HCEC 1CT (cell line): Measurements from ENCODE around the gene HM13.
"Not testable (repeated sequence)": the region's sequence is repeated elsewhere in the genome, so short reads cannot be mapped to it uniquely, and the experiment has no call there.

Experiments used
- DNase-seq: peaks from one replicate; pipeline ENCODE4 v3.0.0-alpha.2; 2017

HM13 gene

DNA sequence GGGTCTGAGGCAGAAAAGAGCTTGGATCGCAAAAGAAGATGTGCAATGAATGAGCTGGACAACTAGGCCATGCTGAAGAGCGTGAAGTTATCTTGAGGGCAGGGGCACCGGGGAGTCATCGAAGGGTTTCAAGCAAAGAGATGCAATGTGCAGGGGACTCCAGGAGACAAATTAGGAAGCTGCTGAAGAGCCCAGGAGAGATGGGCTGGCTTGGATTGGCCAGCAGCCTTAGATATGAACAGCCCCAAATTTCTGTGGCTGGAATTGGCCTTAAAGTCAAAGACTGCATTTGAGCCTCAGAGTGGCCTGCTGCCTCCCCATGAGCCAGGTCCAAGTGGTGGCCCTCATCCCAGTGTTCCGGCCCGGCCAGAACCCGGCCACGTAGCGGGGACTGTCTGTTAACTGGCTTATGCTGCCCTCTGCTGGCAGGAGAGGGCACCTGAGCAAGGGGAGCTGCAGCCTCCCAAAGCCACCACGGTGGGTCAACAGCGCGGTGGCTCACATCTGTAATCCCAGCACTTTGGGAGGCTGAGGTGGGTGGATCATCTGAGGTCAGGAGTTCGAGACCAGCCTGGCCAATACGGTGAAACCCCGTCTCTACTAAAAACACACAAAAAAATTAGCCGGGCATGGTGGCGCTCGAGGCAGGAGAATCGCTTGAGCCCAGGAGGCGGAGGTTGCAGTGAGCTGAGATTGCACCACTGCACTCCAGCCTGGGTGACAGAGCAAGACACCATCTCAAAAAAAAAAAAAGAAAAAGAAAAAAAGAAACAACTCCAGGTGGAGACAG, 11.2 kb upstream of the HM13 start:
- peak; percentile 54 for DNase-seq

DNA sequence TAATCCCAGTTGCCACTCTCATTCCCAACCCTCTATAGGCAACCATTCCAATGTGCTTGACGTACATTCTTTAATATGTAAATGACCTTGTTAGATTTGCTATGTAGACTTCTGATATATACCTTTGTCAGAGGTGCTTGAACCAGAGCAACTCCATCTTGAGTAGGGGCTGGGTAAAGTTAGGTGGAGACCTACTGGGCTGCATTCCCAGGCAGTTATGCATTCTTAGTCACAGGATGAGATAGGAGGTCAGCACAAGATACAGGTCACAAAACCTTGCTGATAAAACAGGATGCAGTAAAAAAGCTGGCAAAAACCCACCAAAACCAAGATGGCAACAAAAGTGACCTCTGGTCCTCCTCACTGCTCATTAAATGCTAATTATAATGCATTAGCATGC, 8.3 kb upstream of the HM13 start:
- DNase-seq = no peak

DNA sequence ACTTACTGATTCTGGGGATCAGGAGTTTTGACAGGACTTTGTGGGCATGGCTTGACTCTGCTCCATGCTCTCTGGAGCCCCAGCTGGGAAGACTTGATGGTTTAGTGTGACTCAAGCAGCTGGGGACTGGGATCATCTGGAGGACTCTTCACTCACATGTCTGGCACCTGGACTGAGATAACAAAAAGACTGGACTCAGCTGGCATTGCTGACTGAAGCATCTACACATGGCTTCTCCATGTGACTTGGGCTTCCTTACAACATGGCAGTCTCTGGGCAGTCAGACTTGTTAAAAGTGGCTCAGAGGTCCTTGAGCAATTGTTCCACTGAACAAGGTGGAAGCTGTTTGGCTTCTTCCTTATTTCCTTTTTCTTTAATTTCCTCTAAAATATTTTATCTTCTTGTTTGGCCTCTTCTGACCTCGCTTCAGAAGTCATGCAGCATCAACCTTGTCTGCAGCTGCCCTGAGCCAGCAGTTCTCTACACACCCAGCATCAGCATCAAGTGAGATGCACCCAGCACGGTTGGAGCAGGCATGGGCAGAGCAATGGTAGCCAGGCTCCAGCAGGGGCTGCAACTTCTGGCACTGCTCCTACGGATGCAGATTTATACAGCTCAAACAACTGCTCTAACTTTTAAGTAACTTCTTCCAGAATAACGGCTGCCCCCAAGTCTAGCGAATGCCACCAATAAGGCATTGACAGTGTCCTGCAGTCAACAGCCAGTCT, 5.6 kb upstream of the HM13 start:
- no peak for DNase-seq

DNA sequence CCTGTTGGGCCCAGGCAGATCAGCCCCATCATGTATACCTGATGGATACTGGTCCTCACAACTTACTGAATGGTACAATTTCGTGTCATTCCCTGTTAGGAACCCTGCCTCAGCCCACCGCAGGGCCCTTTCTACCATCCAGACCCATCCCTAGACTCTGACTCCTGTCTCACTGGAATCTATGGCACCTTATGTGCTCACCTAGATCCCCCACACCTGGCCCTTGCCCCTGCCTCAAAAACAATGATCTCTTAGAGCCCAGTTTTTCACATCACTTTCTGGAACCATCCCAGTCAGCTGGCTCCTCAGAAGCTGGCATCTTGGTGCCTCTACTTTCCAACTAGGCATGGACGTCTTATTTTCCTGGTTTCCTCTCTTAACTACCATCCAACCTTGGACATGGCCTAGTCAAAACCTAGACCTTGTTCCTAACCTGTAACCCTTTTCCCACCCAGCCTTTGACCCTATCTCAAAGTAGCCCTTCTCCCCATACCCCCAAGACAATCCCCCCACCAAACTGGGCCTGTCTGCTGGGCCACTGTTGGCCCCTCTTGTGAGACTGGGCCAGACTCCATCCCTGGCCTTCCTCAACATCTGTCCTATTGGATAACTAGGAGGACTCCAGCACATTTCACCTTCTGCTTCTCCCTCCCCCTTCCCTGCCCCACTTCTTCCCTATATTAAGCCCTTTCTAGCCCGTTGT, 981 bp downstream of the HM13 start:
- DNase-seq = no peak

DNA sequence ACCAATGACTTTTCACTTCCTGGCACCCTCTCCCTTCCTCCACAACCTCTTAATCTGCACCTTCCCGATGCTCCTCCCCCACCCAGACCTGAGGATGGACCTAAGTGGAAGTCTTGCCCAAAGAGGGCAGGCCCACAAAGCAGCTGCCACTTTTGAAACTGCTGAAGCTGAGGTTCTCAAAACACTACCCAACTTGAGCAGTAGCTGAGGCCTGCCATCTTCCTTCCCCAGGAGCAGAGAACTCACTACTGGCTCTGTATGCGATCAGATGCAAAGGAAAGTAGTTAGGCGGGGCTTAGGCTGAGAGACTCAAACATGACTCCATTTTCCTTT, 1.5 kb downstream of the HM13 start:
- no peak for DNase-seq

DNA sequence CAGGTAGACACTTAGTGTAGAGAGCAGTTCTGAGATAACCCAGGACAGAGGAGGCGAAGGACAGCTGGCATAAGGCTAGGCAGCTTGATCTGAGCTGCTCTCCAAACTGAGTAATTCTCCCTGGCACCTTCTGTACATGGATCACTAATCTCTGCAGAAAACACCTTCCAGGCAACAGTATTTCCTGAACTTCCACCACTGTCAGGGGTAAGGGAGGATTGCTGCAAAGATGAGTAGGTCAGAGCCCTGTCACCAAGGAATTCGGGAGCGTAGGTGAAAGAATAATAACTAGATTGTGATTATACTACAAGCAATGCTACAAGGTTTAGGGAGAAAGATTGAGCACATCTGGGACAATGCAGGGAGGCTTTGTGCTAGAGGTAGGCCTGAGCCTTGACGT, 1.9 kb downstream of the HM13 start:
- no peak for DNase-seq

DNA sequence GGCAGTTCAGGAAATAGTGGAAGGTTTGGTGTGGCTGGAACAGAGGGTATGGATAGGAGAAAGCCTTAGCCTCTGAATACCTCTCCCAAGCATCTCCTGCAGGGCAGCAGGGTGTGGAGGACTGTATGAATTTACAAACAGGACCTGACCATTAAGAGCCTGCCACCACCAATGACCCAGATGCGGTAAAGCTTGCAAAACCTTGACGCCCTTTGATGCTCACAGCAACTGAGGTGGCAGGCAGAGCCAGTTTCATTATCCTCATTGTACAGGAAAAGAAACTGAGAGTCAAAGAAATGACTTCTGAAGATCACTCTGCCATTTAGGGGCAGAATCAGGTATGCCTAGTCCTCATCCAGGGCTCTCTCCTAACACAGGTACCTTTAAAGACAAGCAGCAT, 2.4 kb downstream of the HM13 start:
- DNase-seq = no peak

DNA sequence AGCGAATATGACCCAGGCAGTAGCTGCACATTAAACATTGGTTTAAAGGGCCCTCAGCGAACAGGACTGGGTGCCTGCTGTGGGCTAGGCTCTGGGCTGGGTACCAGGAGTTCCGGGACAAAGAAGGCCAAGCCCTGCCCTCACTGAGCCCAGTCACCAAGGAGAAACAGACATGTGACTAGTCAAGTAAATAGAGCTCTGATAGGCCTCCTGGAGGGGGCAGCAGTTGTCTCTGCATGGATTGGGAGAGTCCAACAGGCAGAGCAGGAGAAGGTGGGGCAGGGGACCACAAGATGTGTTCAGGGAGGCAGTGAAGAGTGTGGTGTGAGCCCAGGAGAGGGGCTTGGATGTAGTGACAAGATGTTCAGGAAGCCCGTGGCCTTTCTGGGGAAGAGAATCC, 3.1 kb downstream of the HM13 start:
- DNase-seq = peak; percentile 61

DNA sequence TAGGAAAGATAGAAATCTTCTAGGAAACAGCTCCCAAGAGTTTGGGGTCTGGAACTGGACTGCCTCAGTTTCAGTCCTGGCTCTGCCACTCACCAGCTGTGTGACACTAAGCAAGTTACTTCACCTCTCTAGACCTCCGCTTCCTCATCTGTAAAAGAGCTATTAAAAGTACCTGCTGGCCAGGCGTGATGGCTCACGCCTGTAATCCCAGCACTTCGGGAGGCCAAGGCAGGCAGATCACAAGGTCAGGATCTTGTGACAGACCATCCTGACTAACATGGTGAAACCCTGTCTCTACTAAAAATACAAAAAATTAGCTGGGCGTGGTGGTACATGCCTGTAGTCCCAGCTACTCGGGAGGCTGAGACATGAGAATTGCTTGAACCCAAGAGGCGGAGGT, 7.0 kb downstream of the HM13 start:
- DNase-seq = not testable (repeated sequence)

DNA sequence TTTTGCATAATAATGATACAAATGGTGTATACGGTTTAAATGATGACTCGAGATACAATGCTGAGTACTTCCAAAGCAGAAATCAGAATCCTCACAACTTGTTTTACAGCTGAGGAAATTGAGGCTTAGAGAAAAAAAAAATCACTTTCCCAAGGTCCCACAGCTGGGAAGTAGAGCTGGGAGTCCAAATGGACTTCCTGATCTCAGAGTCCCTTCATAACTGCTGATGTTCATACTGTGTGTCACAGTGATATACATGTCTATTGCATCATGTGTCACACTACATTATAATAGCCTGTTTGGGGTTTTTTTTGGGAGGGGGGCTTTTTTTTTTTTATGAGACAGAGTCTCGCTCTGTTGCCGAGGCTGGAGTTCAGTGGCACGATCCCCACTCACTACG, 8.5 kb downstream of the HM13 start:
- no peak for DNase-seq

DNA sequence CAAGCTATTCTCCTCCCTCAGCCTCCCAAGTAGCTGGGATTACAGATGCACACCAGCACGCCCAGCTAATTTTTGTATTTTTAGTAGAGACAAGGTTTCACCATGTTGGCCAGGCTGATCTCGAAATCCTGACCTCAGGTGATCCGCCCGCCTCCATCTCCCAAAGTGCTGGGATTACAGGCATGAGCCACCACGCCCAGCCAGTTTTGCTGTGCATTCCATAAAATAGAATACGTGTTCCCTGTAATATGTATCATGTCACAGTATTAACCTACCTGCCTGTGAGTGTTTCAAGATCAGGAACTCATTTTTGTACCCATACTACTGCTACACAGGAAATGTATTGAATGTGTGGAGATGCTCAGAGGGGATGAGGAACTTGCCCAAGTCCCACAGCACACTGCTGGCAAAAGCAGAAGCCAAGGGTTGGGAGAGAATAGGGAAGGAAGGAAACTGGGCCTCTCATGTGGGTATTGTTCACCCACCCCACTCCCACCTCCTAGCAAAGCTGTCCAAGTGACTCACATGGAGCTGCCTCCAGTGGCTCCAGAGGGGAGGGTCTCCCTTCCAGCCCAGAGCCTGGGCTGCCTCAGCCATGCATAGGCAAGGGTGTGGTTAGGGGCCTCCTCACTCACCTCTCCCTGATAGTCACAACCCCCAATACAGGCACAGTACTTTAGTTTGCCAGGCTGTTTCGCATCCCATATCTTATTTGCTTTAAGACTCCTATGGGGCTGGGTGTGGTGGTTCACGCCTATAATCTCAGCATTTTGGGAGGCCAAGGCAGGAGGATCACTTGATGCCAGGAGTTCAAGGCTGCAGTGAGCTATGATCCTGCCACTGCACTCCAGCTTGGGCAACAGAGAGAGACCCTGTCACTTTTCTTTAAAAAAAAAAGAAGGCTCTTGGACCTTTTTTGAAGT, 9.4 kb downstream of the HM13 start:
- no peak for DNase-seq

DNA sequence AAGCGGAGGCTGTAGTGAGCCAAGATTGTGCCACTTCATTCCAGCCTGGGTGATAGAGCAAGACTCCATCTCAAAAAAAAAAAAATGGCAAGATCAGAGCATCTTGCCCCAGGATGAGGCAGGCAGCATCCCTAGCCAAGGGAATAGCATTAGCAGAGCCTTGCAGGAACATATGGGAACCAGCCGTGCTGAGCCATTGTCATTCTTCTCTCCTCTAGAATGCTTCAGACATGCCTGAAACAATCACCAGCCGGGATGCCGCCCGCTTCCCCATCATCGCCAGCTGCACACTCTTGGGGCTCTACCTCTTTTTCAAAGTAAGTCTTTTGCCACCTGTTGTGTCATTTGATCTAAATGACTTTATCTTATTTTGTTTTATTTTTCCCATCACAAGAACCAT, 13.0 kb downstream of the HM13 start:
- DNase-seq = no peak

DNA sequence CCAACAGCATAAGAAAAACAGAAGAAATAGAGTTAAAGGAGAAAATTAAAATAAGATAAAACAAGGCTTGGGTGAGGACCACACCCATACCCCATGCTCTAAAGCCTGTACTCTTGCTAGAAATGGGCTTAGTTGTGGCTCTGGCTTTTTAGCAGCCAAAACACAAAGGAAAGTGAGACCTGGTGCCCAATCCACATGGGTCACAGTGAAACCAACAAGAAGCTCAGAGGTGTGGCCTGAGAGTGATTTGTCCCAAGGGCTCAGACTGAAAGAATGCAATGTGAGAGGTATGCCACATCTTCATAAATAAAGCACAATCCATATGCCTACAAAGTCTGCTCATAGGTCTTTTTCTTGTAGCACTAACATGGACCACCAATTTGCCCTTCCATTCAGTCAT, 21.1 kb downstream of the HM13 start:
- DNase-seq = no peak

DNA sequence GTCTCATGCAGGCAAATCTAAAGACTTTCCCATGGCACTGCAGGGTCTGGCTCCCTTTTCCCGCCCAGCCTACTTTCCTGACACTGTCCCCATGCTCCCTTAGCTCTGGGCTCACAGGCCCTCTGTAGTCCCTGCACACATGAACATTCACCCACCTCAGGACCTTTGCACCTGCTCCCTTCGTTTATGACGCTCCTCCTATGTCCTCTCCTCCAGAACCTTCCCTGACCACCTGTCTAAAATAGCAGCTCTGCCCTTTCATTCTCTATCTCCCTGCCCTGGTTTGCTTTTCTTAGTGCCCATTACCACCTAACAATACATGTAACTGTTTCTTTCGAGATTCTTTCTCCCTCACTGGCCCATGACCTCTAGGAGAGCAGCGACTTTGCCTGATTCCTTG, 22.3 kb downstream of the HM13 start:
- no peak for DNase-seq

DNA sequence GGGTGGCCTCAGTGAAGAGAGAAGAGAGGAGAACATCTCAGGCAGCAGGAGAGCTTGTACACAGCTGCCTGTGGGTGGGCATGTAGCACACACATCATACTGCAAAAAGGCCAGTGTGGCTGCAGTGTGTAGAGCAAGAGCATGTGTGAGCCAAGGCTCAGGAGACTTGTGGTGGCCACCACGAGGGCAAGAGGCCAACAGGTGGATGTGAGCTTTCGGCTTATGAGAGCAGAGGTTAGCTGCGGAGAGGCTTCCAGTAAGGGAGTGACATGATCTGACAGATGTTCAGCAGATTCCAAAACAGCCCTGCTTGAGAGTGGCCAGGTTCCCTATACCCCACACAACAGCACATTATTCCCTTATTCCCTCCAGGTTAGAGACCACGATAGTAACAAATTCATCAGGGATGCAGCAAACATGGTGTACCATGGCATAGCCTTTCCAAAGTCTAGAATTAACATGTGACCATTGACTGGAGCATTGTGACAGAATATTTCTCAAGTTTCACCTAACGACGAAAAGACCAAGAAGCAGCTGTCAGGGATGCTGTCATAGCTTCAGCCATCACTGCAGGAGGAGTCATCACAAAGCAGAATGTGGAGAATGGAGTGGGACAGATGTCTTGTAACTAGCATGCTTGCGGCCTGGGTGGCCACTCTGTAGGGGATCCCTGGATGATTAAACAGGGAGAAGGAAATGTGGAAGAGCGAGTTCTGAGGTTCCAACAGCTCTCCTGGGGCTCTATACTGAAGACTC, 23.1 kb downstream of the HM13 start:
- DNase-seq = no peak

DNA sequence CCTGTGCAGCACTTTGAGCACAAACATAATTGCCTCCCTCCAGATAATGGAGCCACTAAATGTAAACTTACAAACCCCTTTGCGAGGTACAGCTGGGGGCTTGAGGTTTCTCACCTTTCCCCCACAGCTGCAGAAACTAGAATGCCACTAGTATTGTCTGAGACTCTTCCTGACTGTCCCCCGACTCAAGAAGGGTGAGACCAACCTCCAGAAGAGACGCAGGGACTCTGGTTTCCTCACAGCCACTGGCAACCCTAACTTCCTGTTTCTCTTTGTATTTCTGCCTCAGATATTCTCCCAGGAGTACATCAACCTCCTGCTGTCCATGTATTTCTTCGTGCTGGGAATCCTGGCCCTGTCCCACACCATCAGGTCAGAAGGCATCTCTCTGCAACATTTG, 23.6 kb downstream of the HM13 start:
- no peak for DNase-seq

DNA sequence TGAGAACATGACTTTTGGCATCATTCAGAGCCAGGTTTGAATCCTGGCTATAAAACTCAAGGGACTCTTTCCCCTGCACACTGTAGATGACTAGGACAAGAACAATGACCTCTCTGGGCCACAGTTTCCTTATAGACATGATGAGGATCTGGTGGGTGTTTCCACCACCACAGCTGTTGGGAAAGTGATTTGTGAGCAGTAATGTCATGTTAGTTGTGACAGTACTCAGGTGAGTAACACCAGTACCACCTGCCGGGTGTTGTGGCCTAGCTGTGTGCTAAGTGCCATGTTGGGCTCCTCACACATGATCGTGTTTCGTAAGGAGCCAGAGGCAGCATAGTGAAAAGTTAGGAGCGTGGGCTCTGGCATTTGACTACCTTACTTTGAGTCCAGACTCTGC, 24.1 kb downstream of the HM13 start:
- DNase-seq = no peak

DNA sequence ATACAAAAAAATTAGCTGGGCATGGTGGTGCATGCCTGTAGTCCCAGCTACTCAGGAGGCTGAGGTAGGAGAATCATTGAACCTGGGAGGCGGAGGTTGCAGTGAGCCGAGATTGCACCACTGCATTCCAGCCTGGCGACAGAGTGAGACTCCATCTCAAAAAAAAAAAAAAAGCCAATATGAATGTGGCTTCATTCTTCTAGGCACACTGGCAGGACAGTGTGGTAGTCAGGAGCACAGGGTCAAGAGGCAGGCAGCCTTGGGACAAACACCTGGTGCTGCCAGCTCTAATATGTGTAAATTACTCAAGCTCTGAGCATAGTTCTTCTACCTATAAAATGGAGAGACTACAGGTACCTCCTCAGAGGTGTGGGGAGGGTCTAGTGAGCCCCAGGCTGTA, 25.4 kb downstream of the HM13 start:
- not testable (repeated sequence) for DNase-seq

DNA sequence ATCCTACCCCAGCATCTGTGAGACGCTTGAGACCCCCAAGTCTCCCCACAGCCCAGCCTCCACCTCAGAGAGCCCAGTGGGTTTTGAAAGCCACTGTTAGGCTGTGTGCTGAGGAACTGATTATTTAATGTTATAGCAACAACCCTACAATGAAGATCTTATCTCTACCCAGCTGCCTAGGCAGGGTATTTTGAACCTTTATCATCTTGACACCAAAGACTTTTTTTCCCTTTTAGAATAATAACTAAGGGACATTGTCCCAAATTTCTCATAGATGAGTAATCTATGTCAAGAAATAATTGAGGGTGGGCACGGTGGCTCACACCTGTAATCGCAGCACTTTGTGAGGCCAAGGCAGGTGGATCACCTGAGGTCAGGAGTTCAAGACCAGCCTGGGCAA, 26.2 kb downstream of the HM13 start:
- DNase-seq = no peak

DNA sequence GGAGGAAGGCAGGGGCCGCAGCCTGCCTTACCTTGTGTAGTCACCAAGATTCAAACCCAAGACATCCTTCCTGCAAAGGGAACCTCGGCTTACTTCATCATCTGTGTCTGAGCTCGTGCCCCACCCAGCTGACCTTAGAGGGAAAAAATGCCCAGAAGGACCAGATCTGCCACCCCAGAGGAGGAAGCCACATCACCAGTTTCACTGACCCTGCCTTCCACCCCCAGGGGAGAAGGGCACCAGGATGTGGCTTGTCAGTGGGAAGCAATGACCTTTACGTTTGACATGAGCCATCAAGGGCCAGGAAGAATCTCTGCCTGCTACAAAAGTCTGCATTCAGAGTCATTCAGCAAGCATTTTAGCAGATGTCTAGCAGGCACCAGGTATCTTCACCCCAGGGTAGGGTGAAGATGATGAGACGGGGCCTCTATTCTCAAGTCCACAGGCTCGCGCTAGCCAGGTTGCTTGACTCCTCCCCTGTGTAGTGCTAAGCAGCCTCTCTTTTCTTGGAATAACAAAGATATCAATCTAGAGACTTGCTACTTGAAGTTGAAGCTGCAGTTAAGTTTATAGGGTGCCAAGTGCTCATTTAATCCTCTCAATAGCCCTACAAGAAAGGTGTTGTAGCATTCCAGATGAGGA, 28.1 kb downstream of the HM13 start:
- peak; percentile 32 for DNase-seq

DNA sequence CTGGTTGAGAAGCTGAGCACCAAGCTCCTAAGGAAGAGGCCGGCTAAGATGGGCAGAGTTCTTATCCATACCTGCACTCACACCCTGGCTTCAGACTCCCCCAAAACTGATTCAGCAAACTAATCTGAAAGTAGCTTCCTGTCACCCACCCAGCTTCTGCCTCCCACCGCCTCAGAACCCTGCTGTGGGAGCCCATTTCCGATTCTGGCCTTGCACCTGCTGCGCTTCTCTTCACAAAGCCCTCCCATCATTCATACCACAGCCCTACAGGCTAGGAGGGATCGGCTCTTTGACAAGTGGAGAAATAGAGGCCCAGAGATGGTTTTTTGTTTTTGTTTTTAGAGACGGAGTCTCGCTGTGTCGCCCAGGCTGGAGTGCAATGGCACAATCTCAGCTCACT, 28.7 kb downstream of the HM13 start:
- DNase-seq = no peak
